Posterior cingulate gyrus (tissue), 11 donors: ENCODE results near the gene OVOL3.
A peak's percentile ranks its signal among the peaks of the same experiment; 100 is the strongest.
"Not testable (repeated sequence)": the region's sequence is repeated elsewhere in the genome, so short reads cannot be mapped to it uniquely, and the experiment has no call there.

Experiments
- DNase-seq, 10 donors: peaks; one replicate each; pipeline versions ENCODE4 v3.0.0 to v3.0.0-alpha.2; 2020 to 2021; ENCODE audit warnings: mixed read lengths in 3 of 10
- intact Hi-C: fragments of 100-400 bp; cut with DNase I; formaldehyde crosslinking; loops from one replicate; pipeline ENCODE4 v1.15.1; 2023

OVOL3 gene

DNA sequence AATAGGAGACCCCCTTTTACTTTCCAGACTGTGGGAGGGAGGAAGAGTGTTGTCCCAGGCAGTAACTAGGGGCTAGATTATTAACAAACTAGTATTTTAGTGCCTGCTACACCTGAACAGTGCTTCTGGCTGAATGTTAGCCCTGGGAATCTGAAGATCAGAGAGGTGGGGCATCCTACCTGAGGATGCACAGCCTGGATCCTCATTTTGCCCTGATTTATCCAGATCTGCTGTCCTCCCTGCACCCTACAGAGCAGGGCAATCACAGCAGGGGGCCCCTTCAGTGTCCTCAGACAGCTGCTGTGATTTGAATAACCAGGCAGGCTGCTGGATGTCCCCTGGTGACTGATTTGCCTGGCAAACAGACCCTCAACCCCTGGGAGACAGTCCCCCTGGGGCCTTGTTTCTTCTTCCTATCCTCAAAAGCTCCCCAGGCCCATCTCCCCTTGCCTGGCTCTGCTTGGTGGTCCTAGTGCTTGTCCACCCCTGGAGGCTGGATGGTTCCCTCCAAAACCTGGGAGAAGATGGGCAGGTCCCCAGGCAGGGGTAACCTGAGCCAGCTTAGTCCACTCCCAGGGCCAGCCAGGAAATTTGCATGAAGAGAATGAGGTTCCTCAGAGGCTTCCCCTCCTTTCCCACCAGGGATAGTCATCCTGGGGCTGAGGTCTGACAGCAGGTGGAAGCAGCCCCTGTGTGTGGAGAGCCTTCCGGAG, at the start of gene OVOL3:
Gene OVOL3 (plus strand): TSS at position 657 of the 713 bp plus-strand sequence. CDS start 60 bp downstream, outside the sequence.
- intact Hi-C loops = no loop called here
- DNase-seq = no peak

DNA sequence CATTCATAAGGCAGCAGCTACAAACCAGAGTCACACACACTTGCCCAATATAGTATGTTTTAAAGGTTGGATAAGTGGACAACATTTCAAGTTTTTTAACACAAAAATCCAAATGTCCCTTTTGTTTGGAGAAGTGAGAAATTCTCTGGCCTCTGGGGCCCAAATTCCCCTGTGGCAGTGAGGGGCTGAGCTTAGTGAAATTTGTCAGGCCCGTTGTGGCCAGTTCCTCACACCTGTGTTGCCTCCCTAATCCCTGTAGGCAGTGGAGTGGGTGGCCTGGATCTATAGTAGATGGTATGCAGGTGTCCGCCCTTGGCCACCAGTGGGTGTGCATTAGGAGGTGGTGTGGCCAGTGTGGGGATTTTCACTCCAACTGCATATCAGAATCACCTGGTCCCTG, 49.6 kb upstream of the OVOL3 start:
- intact Hi-C loops = loop anchor here (5.0 kb wide), 2 partner anchors 36 to 66 kb away; no protein-coding TSS in a partner anchor
- DNase-seq = no peak

DNA sequence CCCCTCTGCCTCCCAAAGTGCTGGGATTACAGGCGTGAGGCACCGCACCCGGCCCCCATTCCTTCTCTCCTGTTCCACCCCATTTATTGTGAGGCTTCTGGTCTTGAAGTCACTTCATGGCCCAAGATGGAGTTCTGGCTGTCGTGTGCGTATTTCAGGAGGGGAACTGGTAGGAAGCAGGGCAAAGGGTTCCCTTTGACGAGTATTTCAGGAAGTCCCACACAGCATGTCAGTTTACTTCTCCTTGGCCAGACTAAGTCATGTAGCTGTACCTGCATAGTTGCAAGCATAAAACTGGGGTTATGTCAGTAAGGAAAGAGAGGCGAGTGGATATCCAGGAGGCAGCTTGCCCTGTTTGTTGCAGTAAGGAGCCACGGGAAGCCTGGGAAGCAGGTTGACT, 46.1 kb upstream of the OVOL3 start:
- DNase-seq = peak in 1 of 10 donors; percentile 27
- intact Hi-C loops = loop anchor here (5.0 kb wide), 2 partner anchors 32 to 62 kb away; no protein-coding TSS in a partner anchor

DNA sequence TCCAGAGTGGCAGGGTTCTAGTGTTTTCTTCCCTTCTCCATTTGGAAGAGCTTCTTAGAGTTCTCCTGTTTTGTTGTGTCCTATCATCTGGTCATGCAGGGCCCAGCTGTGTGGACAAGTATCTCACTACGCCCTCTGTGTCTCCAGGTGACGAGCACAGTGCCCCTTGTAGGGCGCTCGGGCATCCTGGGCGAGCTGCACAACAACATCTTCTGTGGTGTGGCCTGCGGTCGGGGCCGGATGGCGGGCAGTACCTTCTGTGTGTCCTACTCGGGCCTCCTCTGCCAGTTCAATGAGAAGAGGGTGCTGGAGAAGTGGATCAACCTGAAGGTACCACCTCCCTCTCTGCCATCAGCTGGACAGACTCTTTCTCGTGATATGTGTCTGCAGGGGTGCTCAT, 43.3 kb upstream of the OVOL3 start:
- peak in 2 of 10 donors; percentile 57 to 69 for DNase-seq
- intact Hi-C loops = no loop called here

DNA sequence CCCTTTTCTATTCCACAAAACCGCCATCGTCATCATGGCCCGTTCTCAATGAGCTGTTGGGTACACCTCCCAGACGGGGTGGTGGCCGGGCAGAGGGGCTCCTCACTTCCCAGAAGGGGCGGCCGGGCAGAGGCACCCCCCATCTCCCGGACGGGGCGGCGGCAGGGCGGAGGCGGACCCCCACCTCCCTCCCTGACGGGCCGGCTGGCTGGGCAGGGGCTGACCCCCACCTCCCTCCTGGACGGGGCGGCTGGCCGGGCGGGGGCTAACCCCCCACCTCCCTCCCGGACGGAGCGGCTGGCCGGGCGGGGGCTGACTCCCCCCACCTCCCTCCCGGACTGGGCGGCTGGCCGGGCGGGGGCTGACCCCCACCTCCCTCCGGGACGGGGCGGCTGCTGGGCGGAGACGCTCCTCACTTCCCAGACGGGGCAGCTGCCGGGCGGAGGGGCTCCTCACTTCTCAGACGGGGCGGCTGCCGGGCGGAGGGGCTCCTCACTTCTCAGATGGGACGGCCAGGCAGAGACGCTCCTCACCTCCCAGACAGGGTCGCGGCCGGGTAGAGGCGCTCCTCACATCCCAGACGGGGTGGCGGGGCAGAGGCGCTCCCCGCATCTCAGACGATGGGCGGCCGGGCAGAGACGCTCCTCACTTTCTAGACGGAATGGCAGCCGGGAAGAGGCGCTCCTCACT, 42.0 kb upstream of the OVOL3 start:
- intact Hi-C loops = not testable (repeated sequence)

DNA sequence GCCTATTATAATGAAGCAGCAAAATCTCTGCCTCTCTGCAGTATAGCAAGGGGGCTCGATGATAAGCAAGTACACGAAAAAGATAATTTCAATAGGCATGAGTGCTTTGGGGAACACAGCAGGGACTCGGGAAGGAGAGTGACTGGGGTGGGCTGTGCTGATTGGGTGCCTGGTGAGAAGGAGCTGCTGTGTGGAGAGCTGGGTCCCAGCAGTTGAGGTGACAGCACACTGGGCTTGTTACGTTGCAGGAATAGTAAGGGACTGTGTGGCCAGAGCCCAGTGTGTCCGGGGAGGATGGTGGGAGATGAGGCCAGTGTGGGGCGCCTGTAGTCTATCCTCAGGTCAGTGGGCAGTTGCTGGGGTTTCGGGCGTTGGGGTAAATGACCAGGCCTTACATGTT, 38.9 kb upstream of the OVOL3 start:
- intact Hi-C loops = no loop called here
- peak in 2 of 10 donors; percentile 35 to 67 for DNase-seq

More for the DNA sequence above, 42.0 kb upstream of the OVOL3 start:
- DNase-seq = peak in 2 of 10 donors; percentile 54 to 62

DNA sequence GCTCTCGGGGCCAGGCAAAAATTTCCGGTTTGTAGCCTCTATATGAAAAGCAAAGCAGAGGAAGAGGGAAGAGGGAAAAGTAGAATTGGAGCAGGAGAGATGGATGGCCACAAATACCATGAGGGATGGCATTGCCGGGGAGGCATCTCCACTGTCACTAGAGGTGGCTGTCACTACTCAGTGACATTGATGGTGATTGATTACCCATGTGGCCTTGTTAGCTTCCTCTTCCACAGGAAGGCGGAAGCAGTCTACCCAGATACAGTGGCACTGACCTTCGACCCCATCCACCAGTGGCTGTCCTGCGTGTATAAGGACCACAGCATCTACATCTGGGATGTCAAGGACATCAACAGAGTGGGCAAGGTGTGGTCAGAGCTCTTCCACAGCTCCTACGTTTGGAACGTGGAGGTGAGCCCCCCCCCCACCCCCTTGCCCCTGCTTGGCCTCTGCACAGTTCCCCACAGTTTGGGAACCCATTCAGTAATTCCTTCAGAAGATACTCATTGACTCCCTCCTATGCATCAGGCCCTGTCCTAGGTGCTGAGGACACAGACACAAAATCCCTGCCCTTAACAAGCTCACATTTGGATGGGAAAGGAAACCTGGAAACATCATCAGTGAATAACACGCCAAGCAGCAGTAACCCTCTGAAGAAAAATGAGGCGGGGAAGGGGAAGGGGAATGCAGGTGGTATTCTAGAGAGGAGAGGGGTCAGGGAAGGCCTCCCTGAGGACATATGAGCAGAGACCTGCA, 37.6 kb upstream of the OVOL3 start:
- intact Hi-C loops = no loop called here
- DNase-seq = peak in 1 of 10 donors; percentile 24

DNA sequence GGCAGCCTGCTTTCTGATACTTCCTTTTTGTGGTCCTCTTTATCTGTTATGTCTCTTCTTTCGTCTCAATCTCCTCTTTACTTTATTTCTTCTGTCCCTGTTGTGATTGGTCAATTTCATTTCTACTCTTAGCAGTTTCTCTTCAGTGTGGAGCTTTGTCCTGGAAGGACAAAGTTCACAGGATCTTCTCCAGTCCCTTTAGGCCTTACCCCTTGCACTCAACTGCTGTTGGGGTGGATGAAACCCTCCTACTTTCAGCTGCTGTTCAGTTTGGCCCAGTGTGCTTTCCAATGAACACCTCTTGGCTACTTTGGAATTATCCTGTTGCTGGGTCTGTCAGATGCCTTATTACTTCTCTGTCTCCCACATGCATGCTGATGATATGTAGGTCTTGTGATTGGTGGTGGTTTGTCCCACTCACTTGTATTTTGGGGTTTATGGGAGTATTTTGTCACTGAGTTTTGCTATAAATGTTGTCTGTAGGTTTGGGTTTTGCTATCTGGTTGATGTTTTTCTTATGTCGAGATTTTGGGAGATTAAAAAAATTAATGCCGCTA, 31.5 kb upstream of the OVOL3 start:
- DNase-seq = no peak
- intact Hi-C loops = no loop called here

DNA sequence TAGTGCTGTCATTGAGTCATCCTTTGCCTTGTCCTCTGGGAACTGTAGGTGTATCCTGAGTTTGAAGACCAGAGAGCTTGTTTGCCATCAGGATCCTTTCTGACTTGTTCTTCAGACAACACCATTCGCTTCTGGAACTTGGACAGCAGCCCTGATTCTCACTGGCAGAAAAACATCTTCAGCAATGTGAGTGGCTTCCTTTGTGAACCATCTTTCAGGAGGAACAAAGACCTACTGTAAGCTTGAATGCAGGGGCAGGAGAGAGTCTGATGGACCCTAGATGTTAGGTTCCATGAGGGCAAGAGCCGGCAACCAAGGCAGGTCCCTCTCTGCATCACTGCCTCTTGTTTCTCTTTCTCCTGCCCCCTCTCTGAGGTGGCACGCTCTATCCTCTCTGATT, 29.6 kb upstream of the OVOL3 start:
- intact Hi-C loops = no loop called here

DNA sequence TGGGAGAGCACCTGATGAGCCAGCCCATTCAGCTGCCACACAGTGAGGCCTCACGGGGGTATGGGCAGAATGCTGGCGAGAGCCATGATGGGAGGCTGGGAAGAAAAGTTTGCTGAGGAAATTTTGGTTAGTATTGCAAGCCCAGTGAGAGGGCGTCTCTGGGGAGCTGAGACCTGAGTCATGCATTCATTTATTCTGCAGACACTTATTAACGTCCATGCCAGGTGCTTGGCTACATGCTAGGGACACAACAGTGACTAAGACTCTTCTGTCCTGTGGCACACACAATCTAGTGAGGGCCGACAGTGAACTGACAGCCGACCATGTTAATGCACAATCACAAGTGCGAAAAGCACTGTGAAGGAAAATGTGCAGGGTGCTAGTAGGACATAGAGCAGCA, 29.0 kb upstream of the OVOL3 start:
- peak in 1 of 10 donors; percentile 49 for DNase-seq
- intact Hi-C loops = no loop called here

More for the DNA sequence above, 29.6 kb upstream of the OVOL3 start:
- DNase-seq = peak in 7 of 10 donors; percentile 30 to 86 (median 64)

DNA sequence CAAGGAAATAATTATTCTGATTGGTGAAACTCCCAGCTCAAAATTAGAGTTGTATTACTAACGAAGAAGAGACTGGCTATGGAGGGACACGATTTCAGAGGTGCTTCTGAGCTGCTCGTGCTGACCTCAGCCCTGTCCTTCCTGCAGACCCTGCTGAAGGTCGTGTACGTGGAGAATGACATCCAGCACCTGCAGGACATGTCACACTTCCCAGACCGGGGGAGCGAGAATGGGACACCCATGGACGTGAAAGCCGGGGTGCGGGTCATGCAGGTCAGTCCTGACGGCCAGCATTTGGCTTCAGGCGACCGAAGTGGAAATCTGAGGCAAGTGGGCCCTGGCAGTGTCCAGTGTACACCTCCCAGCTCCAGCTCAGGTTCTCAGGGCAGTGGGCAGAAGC, 28.0 kb upstream of the OVOL3 start:
- intact Hi-C loops = no loop called here
- peak in 2 of 10 donors; percentile 70 to 78 for DNase-seq

DNA sequence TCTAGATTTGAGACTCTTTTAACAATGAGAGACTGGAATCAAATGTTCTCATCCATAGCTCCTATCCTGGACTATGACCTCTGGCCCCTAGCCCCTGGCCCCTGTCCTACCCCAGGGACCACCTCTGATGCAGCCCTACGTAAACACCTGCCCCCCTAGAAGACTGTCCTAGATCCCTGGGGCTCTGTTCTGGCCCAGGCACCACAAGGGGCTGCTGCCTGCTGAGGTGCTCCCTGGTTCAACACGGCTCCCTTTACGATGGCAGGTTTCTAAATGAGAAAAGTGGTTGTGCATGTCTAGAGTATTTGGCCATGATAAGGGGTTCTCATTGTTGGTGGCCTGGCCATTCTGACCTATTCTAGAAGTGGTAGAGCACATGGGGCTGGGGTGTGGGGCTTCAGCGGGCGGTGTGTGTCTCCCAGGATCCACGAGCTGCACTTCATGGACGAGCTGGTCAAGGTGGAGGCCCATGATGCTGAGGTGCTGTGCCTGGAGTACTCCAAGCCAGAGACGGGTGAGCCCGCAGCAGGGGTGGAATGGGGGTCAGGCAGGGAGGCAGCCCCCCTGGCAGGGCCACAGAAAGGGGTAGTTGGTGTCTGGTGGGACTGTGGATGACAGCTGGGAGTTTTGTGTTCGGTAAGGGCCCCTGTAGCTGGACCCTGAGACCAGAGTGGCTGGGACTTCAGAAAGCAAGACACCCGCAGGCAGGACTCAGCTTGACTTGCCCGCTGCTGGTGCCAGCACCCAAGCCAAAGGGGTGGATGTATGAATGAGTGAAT, 26.5 kb upstream of the OVOL3 start:
- peak in 2 of 10 donors; percentile 73 to 77 for DNase-seq
- intact Hi-C loops = no loop called here

DNA sequence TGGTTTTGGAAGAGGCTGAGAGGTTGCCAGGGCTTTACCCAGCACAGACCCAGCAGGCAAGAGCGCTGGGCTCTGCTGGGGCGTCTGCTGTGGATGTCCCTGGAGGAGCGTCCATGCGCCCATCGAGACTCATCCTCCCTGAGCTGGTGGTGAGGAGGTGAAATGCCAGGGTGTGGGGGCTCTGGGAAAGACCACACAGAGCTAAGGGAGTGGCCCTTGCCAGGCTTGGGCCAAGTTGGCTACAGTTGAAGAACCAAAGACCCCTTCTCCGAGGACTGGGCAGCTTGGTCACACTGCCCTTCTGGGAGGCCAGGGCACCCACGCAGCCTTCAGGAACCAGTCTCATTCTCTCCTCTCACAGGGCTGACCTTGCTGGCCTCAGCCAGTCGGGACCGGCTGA, 24.6 kb upstream of the OVOL3 start:
- DNase-seq = peak in 2 of 10 donors; percentile 54 to 63
- intact Hi-C loops = no loop called here

DNA sequence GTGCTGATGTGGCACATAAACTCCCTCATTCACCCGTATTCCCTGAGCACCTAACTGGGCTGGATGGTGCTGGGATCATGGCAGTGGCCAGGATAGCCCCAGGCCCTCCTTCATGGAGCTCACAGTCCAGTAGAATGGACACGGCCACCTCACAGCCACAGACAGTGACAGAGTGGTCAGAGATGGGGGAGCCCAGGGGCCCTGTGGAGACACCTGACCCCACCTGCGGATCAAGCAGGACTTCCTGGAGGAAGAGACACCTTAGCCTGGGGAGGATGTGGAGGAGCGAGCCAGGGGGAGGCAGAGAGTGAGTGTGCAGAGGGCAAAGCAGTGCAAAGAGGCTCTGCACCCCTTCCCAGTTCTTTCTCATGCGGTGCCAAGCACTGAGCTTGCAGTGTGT, 21.1 kb upstream of the OVOL3 start:
- peak in 2 of 10 donors; percentile 35 to 77 for DNase-seq
- intact Hi-C loops = no loop called here

DNA sequence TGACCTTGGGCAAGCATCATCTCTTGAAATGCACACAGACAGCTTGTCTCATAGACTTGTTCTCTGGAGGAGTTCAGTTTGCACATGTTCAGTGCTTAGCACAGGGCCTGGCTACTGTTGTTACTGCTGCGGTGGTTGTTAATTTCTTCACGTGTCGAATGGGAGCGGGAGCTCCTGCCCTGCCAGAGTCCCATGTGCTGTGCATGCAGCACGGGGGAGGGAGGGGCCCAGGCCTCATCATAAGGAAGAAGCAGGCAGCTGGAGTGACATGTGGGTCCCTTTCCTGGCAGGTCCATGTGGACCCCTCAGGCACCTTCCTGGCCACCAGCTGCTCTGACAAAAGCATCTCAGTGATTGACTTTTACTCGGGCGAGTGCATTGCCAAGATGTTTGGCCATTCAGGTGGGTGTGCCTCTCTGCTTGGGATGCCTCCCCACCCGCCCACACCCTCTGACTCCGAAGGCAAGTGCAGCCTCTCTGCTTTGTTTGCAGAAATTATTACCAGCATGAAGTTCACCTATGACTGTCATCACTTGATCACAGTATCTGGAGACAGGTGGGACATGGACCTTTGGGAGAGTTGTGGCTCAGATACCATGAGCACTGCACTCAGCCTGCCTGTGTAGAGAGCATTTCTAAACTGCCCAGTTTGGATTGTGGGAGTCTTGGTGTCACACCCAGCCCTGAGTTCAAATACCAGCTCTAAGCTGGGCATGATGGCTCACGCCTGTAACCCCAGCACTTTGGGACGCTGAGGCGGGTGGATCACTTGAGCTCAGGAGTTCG, 19.8 kb upstream of the OVOL3 start:
- DNase-seq = peak in 2 of 10 donors; percentile 48 to 81
- intact Hi-C loops = no loop called here

DNA sequence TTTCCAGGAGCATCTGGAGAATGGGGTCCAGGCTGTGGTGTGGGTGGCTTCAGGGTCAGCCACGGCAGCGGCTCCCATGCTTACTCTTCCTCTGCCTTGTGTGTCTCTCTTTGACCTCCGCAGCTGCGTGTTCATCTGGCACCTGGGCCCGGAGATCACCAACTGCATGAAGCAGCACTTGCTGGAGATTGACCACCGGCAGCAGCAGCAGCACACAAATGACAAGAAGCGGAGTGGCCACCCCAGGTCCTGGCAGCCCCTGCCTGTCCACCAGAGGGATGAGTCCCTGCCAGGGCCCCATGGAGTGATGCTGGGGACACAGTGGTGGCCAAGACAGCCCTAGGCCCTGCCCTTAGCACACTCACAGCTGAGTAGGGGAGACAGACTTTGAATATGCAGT, 18.4 kb upstream of the OVOL3 start:
- intact Hi-C loops = no loop called here
- DNase-seq = peak in 2 of 10 donors; percentile 66 to 85

DNA sequence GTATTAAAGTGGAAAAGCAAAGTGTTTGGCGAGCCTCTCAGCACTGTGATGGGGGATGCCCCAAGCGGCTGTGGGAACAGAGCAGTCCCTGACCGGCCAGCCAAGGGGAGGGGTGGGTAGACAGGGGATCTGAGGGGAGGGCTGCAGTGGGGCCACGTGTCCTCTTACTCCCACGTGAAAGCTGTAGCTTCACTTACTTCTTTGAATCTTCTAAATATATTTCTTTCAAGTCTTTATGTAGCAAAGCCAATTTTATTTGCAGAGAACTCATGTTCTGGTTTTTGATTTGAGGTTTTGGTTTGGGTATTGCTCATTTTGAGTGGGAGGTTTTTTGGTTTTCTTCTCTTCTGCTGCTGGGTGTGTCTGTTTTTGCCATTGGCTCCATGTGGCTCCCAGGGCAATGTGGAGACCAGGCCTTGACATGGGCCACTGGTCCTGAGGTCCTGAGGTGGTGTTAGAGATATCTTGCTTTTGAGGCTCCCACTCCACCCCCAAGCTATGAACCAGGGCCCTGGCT, 17.7 kb upstream of the OVOL3 start:
- peak in 2 of 10 donors; percentile 69 to 87 for DNase-seq
- intact Hi-C loops = no loop called here

DNA sequence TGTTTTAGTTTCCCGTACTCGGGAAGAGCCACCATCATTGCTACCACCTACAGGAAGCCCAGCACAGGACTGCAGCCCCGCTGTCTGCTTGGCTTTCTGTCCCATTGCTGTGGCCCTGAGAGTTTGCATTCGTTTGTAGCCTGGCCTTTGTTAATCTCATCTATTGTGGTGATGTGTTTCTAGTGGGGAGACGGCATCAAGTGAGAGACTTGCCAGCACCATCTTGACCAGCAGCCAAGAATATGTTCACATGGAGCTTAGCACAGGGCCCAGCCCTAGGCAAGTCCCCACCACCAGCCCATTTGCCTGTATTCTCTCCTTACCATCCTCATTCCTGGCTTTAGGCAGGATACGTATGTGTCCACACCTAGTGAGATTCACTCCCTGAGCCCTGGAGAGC, 17.3 kb upstream of the OVOL3 start:
- DNase-seq = peak in 7 of 10 donors; percentile 39 to 88 (median 65)
- intact Hi-C loops = no loop called here

DNA sequence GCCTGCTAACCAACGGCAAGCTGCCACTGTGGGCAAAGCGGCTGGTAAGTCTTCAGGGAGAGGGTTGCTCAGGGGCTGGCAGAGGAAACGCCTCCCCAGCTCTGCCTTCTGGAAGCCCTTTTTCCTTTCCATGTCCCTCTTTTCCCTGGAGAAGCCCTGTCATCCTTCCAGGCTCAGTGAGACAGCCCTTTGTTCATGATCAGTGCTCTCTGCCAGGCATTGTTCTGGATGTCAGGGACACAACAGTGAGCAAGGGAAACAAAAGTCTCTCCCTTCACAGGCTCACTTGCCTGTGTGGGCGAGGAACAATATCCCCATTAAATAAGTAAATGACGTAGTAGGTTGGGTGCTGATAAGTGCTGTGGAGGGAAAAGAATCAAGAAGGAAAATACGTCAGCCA, 13.9 kb upstream of the OVOL3 start:
- DNase-seq = peak in 8 of 10 donors; percentile 44 to 93 (median 65)
- intact Hi-C loops = loop anchor here (5.0 kb wide), 1 partner anchor 35 kb away; no protein-coding TSS in a partner anchor
